HG03457 (cell line): ENCODE results near the gene KDM6A.
"Not testable (repeated sequence)": the region's sequence is repeated elsewhere in the genome, so short reads cannot be mapped to it uniquely, and the experiment has no call there.

Experiments used
- ATAC-seq: cut with Tn5 transposase; IDR thresholded peaks from one replicate; pipeline ENCODE4 v1.9.1; 2021; ENCODE audit warnings: moderate number of reproducible peaks; ENCODE audit not compliant: unreplicated experiment

Gene KDM6A

GRCh38 chrX:44872821-44873414, at the start of gene KDM6A:
Gene KDM6A (plus strand): TSS chrX:44873188. CDS start chrX:44873552, 364 bp downstream.
- ATAC-seq, result peak; percentile 82

- ATAC-seq, result not testable (repeated sequence)
Measured at GRCh38 chrX:44823193-44823592, 49.8 kb upstream of the KDM6A start.

GRCh38 chrX:44828008-44828605, 44.9 kb upstream of the KDM6A start:
- ATAC-seq, result no peak

GRCh38 chrX:44829832-44830231, 43.2 kb upstream of the KDM6A start:
- ATAC-seq, result no peak

GRCh38 chrX:44842550-44843317, 30.3 kb upstream of the KDM6A start:
- ATAC-seq, result no peak

- no peak for ATAC-seq
Measured at GRCh38 chrX:44843318-44843702, 29.7 kb upstream of the KDM6A start.

GRCh38 chrX:44843753-44844152, 29.2 kb upstream of the KDM6A start, which contains the start of gene DUSP21:
Gene DUSP21 (plus strand): TSS chrX:44844021. CDS start chrX:44844133, 112 bp downstream.
- ATAC-seq, result no peak

- no peak for ATAC-seq
Measured at GRCh38 chrX:44844204-44844603, 28.8 kb upstream of the KDM6A start.

GRCh38 chrX:44850891-44851290, 22.1 kb upstream of the KDM6A start:
- ATAC-seq, result not testable (repeated sequence)

- no peak for ATAC-seq
Measured at GRCh38 chrX:44871114-44871645, 1.8 kb upstream of the KDM6A start.

- ATAC-seq, result peak; percentile 15
Measured at GRCh38 chrX:44871931-44872820, 812 bp upstream of the KDM6A start.

- ATAC-seq, result no peak
Measured at GRCh38 chrX:44873415-44874276, 658 bp downstream of the KDM6A start.

- ATAC-seq, result no peak
Measured at GRCh38 chrX:44874420-44875184, 1.6 kb downstream of the KDM6A start.

- no peak for ATAC-seq
Measured at GRCh38 chrX:44875185-44875489, 2.1 kb downstream of the KDM6A start.

GRCh38 chrX:44876086-44876485, 3.1 kb downstream of the KDM6A start:
- ATAC-seq, result no peak

GRCh38 chrX:44876767-44877166, 3.8 kb downstream of the KDM6A start:
- ATAC-seq, result no peak

GRCh38 chrX:44878780-44879179, 5.8 kb downstream of the KDM6A start:
- no peak for ATAC-seq

- ATAC-seq, result no peak
Measured at GRCh38 chrX:44881549-44881948, 8.6 kb downstream of the KDM6A start.

- ATAC-seq, result no peak
Measured at GRCh38 chrX:44882635-44883034, 9.6 kb downstream of the KDM6A start.
